Measurements from ENCODE around the gene TPSAB1. TPM values are rescaled to one million over a fixed set of nuclear protein-coding genes. Genes with fewer than 3 reads are reported as not detected.

The TPSAB1 gene
- total RNA-seq, 4 donors from 2014 or later, result 13.8 to 67.7 (median 28.5) TPM

DNA sequence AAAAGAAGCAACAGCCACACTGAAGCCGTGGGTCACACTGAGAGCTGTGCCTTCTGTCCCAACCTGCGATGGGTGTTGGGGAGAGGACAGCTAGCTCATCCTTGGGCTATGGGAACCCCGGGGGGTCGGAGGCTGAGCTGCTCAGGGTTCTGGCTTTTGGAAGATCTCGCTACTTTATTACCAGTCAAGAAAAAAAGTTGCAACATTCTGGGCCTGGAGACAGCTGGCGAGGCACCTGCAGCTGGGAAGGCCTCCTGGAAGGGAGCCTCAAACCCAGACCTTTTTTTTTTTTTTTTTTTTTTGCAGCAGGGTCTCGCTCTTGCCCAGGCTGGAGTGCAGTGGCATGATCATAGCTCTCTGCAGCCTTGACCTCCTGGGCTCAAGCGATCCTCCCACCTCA is 40.3 kb downstream of the TPSAB1 start:
- TF ChIP-seq EP300 (IDR thresholded peaks at IDR 0.05) (no peak), POLR2A (IDR thresholded peaks at IDR 0.05) (no peak), CTCF (IDR thresholded peaks at IDR 0.05) (no peak)
- Histone ChIP-seq H3K4me3 (no peak overlapping the region), H3K36me3 (no peaks in the 10 kb centered on the region), H3K9me3 (no peaks in the 10 kb centered on the region), H3K27ac (no peak overlapping the region), H3K4me1 (no peaks in the 10 kb centered on the region), H3K27me3 (peaks cover 0 to 76% of the 10 kb centered on the region in 2 donors)
- WGBS, 2 donors, result 71 to 86% methylated on average over 8 of the region's 8 CpGs
- DNase-seq (ENCODE audit: low spot score in 2 of 2), result no peak

DNA sequence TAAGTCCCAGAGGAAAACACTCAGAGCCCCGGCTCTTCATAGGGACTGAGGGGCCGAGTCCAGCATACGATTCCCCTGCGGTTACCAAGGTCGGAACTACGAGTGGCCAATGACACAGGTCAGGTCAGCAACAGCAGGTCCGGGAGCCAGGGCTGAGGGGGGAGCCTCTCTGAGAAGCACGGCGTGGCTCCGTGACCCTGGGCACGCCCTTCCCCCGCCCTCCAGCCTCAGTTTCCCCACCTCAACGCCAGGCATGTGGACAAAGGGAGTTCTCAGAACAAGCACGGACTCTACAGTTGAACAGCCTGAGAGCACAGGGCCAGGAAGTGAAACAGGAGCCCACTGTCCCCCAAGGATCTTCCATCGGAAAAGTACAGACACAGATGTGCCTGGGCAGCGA is 41.0 kb downstream of the TPSAB1 start:
- no peak for TF ChIP-seq EP300 (IDR thresholded peaks at IDR 0.05)
- no peak for TF ChIP-seq CTCF (IDR thresholded peaks at IDR 0.05)
- TF ChIP-seq POLR2A (IDR thresholded peaks at IDR 0.05), result no peak
- 63 to 68% methylated on average over 16 of the region's 16 CpGs for WGBS, 2 donors
- Histone ChIP-seq H3K36me3 (no peaks in the 10 kb centered on the region), H3K27me3 (peaks cover 0 to 76% of the 10 kb centered on the region in 2 donors), H3K27ac (no peak overlapping the region), H3K9me3 (no peaks in the 10 kb centered on the region), H3K4me3 (no peak overlapping the region), H3K4me1 (no peaks in the 10 kb centered on the region)
- no peak for DNase-seq (ENCODE audit: low spot score in 2 of 2)

- TF ChIP-seq EP300 (IDR thresholded peaks at IDR 0.05) (no peak), POLR2A (IDR thresholded peaks at IDR 0.05) (no peak), CTCF (IDR thresholded peaks at IDR 0.05) (no peak)
- H3K36me3 ChIP-seq, result no peaks in the 10 kb centered on the region
- no peak overlapping the region for H3K4me3 ChIP-seq
- no peaks in the 10 kb centered on the region for H3K9me3 ChIP-seq
- DNase-seq (ENCODE audit: low spot score in 2 of 2), result peak in 1 of 2 donors; percentile 6
- H3K27ac ChIP-seq, result no peak overlapping the region
- 52 to 71% methylated on average over 17 of the region's 17 CpGs for WGBS, 2 donors
- no peaks in the 10 kb centered on the region for H3K4me1 ChIP-seq
- H3K27me3 ChIP-seq, result peaks cover 0 to 76% of the 10 kb centered on the region in 2 donors
These were observed 41.9 kb downstream of the TPSAB1 start for GRCh38 chr16:1282324-1282973.

DNA sequence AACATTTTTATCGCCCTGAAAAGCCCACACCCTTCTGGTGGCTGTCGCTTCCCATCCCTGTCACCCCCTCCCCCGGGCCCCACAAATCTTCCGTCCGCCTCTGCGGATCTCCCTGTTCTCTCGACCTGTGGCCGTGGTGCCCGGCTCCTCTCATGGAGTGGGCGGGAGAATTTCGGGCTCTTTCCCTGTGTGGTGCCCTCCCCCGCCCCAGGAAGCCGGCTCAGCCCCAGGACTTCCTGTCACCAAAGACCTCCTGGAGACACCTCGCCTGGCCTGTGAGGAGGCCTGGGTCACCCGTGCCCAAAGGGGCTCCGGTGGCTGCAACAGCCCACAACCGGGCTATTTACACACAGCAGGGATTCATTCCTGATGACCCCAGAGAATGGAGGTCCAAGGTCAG is 42.8 kb downstream of the TPSAB1 start:
- Histone ChIP-seq H3K9me3 (no peaks in the 10 kb centered on the region), H3K27me3 (peaks cover 0 to 76% of the 10 kb centered on the region in 2 donors), H3K36me3 (no peaks in the 10 kb centered on the region), H3K27ac (no peak overlapping the region), H3K4me3 (no peak overlapping the region), H3K4me1 (no peaks in the 10 kb centered on the region)
- WGBS, 2 donors, result 31 to 33% methylated on average over 17 of the region's 17 CpGs
- no peak for DNase-seq (ENCODE audit: low spot score in 2 of 2)
- TF ChIP-seq EP300 (IDR thresholded peaks at IDR 0.05) (no peak), POLR2A (IDR thresholded peaks at IDR 0.05) (no peak), CTCF (IDR thresholded peaks at IDR 0.05) (no peak)

- DNase-seq (ENCODE audit: low spot score in 2 of 2), result no peak
- Histone ChIP-seq H3K36me3 (no peaks in the 10 kb centered on the region), H3K9me3 (no peaks in the 10 kb centered on the region), H3K4me1 (peaks cover 0 to 1% (median 0%) of the 10 kb centered on the region in 4 donors), H3K27me3 (peaks cover 0 to 76% of the 10 kb centered on the region in 2 donors), H3K27ac (no peak overlapping the region), H3K4me3 (no peak overlapping the region)
- WGBS, 2 donors, result 61 to 68% methylated on average over 12 to 15 of the region's 16 CpGs
- no peak for TF ChIP-seq POLR2A (IDR thresholded peaks at IDR 0.05)
- TF ChIP-seq EP300 (IDR thresholded peaks at IDR 0.05), result no peak
- no peak for TF ChIP-seq CTCF (IDR thresholded peaks at IDR 0.05)
These were observed 43.6 kb downstream of the TPSAB1 start for GRCh38 chr16:1283996-1284616.
